GM18517 (cell line): ENCODE measurements around the gene HTT-AS.
A peak's percentile ranks its signal among the peaks of the same experiment; 100 is the strongest.

Experiments
- ATAC-seq: cut with Tn5 transposase; IDR thresholded peaks from one replicate; pipeline ENCODE4 v1.9.1; 2021; ENCODE audit warnings: mild to moderate bottlenecking, moderate library complexity; ENCODE audit not compliant: unreplicated experiment

Gene HTT-AS

DNA sequence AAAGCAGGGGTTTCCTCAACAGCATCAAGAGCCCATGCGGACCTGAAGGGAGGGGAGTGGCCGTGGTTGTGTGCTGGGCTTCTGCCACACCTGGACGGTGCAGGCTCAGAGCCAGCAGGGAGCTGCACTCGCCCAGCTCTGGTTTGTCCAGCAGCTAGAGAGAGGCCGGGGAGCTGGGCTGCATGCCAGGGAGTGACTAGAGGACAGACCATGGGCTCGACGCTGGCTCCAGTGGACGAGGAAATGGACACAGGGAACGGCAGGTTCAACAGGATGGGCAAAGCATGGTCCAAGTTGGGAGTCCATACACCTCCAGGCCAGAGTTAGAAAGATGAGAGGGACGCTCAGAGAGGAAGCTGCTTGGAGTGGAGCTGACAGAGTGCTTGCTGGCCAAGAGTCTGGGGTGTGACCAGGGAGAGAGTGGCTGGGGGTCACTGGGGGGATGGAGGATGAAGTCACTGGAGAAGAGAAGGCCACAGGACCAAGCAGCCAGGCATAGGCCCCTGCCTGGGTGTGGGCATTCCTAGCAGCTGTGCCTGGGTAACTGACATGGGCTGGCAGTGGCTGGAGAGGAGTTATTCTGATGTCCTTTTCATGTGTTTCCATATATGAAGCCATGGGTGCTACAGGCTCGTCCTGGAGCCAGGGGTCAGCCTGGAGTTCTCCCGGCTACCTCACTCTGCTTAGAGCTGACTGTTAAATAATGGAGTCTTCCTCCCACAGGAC, 42.8 kb downstream of the HTT-AS start:
- no peak for ATAC-seq

DNA sequence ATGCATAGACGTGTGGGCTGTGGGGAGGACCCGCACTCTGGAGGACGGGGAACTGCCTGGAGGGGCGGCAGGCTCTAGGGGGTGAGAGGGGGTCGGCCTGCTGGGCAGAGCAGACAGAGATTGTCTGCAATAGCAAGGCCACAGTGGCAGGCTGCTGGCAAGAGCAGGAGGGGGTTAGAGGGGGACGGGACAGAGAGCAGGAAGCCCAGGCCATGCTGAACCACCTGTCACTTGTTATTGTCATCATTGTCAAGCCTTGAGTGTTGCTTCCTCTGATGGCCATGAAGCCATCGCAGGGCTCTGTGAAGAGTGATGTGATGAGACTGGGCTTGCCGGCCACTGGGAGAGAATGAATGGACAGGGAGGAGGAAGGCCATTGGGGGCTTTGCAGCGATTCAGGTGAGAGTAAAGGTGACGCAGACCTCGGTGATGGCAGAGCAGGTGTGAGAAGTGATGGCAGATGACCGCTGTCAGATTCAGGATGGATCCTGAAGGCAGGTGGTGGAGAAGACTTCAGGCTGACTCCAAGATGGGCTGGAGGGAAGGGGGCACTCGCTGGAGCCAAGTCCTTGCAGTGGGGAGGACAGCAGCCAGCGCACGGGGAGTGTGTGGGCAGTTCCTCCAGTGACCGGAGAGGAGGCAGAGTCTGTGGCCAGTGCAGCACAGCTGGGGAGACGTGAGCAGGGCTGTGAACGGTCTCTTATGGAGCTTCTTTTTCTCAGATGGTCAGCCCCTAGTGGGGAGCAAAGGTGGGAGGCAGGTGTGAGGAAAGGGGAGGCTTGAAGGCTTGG, 43.6 kb downstream of the HTT-AS start:
- ATAC-seq: no peak

DNA sequence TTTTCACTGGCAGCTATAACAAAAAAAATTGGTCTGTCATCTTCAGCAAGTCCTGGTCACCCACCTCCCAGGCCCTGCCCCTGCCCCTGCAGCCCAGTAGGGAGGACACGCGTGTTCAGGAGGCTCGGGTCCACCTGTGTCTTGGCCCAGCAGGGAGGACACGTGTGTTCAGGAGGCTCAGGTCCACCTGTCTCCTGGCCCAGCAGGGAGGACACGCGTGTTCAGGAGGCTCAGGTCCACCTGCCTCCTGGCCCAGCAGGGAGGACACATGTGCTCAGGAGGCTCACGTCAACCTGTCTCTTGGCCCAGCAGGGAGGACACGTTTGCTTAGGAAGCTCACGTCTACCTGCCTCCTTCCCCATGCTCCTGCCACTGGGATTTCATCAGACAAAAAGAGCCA, 44.9 kb downstream of the HTT-AS start:
- no peak for ATAC-seq

DNA sequence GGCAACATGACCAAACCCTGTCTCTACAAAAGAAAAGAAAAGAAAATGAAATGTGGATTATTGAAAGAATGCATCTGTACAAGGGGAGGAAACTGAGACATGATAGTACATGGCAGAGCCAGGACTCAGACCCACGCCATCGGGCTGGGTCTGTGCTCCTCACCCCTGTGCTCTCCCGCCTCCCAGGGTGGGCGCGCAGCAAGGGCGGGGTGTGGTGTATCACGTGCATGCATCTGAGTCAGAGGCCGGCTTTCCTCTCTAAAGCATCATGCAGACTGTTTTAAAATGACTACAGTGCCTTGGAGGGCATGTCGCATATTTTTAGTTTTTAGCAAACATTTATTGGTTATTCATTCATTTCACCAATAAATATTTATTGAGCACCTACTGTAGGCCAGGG, 47.8 kb downstream of the HTT-AS start:
- ATAC-seq: no peak

DNA sequence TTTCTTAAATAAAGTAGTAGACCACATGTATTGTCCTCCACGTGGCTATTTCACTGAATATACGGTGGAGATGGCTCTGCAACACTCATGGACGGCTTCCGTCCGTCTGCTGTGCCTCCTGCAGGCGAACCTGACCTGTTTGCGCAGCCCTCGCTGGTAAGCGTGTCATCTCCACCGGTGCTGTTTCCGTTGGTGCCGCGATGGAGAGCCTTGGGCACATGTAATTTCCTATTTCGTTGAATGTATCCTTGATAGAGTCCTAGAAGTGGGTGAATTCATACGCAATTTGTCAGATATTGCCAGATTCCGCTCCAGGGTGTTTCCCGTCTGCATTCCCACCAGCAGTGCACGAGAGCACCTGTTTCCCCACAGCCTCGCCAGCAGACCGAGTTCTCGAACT, 48.5 kb downstream of the HTT-AS start:
- no peak for ATAC-seq

DNA sequence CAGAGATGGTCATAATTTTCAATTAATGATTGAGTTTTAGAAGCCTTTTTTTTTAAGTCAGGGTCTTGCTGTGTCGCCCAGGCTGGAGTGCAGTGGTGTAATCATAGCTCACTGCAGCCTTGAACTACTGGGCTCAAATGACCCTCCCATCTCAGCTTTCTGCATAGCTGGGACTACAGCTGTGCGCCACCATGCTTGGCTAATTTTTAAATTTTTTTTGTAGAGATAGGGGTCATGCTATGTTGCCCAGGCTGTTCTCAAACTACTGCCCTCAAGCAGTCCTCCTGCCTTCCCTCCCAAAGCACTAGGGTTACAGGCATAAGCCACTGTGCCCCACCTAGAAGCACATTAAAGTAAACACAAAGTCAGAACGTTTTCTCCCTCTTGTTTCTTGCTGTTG, 51.7 kb downstream of the HTT-AS start:
- no peak for ATAC-seq

DNA sequence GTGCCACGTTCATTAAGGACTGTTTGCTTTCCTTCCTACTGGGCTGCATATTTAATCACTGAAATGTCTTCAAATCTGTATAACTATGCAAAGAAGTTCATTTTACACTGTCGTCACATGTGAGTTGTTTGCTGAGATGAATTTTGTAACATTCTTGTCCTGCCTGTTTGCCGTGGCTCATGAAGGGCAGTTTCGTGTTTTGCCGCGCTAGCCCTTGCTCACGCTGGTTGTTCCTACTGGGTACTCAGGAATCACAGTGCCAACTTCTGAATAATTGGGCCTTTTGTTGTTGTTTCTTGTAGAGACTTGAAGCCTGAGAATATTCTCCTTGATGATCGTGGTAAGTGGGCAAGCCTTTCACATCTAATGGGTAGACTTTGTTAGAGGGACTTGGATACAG, 52.2 kb downstream of the HTT-AS start:
- ATAC-seq: no peak

DNA sequence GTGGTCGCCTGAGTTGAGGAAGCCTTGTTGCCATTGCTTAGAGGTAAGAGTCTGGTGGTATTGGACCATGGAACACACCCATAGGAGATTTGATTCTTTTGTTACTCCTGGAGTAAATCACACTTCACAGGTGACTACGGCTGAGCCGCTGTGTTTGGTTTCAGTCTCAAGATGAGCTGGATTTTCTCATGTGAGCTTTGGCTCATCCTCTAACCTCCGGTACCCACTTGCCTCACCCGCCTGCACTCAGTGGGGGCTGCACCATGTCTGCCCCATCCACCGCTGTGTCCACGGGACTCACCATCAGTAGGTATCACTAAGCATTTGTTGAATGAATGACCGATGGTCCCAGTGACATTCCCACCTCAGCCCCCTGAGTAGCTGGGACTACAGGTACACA, 52.7 kb downstream of the HTT-AS start:
- no peak for ATAC-seq

DNA sequence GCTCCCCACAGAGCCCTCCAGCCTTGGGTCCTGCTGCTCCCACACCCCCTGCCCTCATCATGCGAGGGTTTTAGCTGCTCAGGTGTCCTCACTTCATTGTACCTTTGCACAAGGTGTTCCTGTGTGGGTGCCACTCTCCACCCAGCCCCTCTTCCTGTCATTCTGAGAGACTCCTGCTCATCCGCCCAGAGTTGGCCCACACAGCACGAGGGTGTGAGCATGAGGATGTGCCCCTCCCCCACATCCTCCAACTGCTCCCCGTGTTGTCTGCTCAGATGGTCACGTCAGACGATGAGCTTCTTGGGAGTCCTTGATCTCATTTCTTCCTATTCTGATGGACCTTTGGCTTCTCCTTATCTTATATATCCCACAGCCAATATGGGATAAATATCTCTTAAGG, 53.2 kb downstream of the HTT-AS start:
- no peak for ATAC-seq

DNA sequence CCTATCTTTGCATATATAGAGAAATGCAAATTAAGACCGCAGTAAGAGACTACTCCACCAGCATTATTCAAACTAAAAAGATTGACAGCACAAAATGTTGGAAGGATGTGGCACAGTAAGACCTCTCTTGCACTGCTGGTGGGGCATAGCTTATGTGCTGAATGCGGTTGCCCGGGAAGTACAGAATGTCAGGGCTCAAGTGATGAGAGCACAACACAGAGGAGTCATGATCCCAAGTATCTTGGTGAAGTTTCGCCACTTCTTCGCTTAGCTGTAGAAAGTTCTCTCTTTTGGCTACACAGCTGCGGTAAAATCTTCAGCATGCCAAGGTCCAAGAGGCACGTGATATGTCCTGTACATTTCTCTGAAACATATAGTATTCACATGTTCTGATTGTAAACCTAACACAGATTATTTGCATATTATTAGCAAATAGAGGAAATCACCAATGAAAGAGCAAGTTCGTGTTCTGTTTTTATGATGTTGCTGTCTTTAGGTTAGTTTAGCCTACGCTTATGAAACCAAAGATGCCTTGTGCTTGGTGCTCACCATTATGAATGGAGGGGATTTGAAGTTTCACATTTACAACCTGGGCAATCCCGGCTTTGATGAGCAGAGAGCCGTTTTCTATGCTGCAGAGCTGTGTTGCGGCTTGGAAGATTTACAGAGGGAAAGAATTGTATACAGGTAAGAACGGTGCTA, 55.0 kb downstream of the HTT-AS start:
- no peak for ATAC-seq

DNA sequence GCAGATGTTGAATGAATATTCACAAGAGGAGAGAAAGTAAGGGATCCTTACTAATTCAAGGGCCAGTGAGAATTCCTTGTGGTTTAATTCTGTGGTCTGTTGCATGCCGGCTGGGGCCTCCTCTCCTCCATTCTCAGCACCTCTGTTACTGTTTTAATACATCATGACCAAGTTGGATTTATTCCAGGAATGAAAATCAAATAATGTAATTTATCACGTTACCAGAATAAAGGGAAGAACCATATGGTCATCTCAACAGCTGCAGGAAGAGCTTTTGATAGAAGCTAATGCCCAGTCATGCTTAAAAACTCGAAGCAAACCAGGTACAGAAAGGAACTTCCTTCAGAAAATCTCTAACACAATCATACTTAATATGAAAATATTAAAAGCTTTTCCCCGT, 56.8 kb downstream of the HTT-AS start:
- no peak for ATAC-seq

DNA sequence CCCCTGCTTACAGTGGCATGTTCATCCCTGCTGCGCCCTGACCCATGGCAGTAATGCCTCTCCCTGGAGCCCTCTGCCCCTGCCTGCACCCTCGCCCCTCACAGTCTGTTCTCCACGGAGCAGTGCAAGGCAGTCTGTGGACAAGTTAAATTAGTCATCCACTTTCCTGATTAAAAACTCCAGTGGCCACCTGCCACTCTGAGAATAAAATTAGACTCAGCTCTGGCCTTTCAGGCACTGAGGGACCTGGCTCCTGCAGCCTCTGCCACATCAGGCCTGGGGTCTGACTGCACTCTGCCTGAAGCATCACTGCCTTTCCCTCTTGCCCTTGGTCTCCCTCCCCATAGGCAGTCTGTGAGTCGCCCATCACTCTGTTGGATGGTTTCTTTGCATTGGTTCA, 57.4 kb downstream of the HTT-AS start:
- no peak for ATAC-seq

DNA sequence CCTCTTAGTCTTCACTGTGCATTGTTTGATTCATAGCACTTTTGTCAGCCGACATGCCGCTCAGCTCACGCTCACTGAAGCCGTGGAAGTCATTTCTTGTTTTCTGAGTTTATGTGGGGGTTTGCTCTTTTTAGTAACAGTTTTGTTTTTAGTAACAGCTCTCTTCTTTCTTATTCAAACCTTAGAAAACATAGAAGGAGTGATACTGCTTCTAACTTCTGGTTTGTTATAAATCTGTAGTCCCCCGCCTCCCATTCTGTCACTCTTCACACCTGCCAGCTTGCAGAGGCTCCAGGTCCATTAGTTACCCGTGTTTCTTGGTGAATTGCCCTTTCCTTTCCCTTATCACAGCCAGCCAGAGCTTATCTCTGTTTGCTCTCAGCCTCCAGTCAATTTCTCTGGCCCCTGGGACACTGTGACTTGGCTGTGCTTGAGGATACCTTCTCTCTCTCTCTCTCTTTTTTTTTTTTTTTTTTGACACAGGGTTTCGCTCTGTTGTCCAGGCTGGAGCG, 60.4 kb downstream of the HTT-AS start:
- peak; percentile 72 for ATAC-seq
